ENCODE data around the gene BCAR1.

DNA sequence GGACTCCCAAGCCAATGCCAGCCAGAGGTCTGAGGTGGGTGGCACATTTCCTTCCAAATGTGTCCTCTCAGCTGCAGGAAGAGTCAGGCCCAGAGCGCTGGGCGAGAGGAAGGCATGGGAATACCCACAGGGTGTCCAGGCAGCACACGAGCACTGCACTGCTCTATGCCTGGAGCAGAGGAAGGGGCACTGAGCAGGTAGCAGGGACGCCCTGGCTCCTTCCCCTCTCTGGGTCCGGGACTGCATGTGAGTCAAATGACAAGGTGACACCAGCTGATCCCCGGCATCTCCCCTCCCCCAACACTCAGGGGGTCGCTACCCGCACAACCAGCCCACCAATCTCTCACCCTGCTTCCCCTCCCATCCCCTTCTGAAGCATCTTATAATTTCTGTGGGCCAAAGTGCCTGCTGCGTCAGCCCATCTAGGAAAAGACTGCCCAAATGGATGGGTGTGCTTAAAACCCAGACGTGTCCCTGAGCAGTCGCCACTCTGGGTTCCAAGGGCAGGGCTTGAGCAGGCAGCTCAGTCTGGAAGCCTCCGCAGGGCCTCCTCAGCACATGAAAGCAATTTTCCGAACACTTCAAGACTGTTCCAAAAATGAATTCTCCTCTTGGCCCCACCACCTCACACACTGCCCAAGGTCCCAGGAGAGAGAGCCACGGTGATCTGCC lies 12.0 kb upstream of the BCAR1 start:
- TF ChIP-seq POU2F2 (IDR thresholded peaks at IDR 0.05; ENCODE audit: low read depth, low read length) (no peak), POLR2AphosphoS5 (IDR thresholded peaks at IDR 0.05; ENCODE audit: low read depth, low read length) (no peak), SPI1 (IDR thresholded peaks at IDR 0.05; ENCODE audit: low read depth, low read length) (no peak), POLR2A (IDR thresholded peaks at IDR 0.05; ENCODE audit: low read depth, low read length) (no peak), TAF1 (IDR thresholded peaks at IDR 0.05; ENCODE audit: low read depth, low read length) (no peak), PAX5 (IDR thresholded peaks at IDR 0.05; ENCODE audit: insufficient read depth, low read length, severe bottlenecking) (no peak)
